Testis (tissue), 2 donors: ENCODE results near the gene TMEM151A.

Experiments
- POLR2A ChIP-seq: fragments of 450-650 bp; IDR thresholded peaks from one replicate; pipeline ENCODE4 v1.6.1; 2017; ENCODE audit warnings: antibody characterized with exemption, mild to moderate bottlenecking, moderate library complexity
- TF ChIP-seq, protein P1 (sequence below), 3 experiments: fragments of 450-650 bp in 2 of 3; fragments of 200-600 bp in 1 of 3; sonication (generic) in 1 of 3; IDR thresholded peaks; one replicate each; pipeline ENCODE4 v1.5.1; 2016 to 2019; ENCODE audit warnings: antibody characterized with exemption in 3 of 3, mild to moderate bottlenecking in 2 of 3, moderate library complexity in 1 of 3

DNA sequence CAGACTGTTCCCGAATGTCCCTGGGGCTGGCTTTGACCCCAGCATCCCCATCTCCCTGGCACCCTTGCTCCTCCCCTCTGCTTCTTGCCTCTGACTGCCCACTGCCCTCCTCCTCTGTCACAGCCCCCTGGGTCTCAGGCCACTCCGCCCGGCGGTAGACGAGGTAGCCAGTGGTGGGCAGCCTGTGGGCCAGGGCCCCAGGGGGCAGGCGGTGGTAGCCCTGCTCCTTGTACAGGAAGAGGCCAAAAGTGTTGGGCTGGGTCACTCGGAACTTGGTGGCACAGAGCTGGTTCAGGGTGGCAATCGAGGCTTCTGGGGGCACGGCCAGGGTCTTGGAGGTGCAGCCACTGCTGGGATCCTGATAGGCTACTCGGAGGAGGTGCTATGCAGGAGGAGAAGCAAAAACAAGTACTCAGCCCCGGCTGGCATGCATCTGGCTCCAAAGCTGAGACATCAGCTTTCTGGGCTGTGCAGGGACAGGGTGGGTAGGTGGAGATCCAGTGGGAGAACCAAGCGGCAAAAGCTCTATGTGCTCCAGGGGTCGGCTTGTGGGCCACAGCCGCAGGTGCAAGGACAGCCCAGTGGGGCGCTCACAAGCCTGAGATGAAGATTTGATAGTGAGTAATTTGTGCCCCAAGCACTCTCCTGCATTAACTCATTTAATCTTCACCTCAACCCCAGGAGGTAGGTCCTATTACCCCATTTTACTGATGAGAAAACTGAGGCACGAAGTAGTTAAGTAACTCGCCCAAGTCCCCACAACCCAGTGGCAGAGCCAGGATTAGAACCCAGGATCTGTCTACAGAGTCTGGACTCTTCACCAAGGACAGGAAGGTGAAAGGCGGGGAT is 40.9 kb downstream of the TMEM151A start:
- TF ChIP-seq, protein P1, sequence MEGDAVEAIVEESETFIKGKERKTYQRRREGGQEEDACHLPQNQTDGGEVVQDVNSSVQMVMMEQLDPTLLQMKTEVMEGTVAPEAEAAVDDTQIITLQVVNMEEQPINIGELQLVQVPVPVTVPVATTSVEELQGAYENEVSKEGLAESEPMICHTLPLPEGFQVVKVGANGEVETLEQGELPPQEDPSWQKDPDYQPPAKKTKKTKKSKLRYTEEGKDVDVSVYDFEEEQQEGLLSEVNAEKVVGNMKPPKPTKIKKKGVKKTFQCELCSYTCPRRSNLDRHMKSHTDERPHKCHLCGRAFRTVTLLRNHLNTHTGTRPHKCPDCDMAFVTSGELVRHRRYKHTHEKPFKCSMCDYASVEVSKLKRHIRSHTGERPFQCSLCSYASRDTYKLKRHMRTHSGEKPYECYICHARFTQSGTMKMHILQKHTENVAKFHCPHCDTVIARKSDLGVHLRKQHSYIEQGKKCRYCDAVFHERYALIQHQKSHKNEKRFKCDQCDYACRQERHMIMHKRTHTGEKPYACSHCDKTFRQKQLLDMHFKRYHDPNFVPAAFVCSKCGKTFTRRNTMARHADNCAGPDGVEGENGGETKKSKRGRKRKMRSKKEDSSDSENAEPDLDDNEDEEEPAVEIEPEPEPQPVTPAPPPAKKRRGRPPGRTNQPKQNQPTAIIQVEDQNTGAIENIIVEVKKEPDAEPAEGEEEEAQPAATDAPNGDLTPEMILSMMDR (IDR thresholded peaks at IDR 0.05): no peak
- no peak for TF ChIP-seq POLR2A
